ENCODE data around the gene RBP4.

The RBP4 gene

DNA sequence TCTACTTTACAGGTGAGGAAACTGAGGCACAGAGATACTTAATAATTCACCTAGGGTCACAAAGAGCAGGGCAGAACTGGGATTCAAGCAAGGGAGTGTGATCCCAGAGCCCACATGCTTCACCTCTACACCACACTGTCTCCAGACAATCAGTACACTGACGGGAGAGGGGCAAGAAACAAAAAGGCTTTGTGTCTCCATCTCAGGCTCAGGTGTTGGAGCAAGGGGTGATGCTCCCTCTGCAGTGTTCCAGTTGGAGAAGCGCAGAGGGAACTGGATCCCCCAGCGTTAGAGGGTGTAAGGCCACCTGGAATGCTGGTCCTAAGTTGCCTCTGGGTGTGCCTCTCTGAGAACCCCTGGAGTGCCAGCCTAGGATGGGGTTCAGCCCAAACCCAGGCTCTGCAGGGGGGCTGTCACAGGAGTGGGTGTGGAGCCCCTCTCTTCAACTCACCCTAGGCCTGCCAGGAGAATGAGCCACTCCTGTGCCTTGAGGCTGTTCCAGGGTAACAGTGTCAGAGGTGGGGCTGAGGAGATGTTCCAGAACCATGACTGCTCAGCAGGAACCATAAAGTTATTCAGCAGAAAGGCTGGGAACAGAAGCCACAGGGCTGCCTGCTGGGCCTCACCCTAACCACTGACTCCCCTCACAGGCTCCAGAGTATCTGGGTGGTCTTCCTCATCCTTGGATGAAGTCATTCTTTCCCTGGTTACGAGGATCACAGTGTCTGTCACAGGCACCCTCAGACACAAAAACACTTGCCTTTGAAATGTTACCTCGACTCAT is 5.5 kb downstream of the RBP4 start:
- DNase-seq: no peak

DNA sequence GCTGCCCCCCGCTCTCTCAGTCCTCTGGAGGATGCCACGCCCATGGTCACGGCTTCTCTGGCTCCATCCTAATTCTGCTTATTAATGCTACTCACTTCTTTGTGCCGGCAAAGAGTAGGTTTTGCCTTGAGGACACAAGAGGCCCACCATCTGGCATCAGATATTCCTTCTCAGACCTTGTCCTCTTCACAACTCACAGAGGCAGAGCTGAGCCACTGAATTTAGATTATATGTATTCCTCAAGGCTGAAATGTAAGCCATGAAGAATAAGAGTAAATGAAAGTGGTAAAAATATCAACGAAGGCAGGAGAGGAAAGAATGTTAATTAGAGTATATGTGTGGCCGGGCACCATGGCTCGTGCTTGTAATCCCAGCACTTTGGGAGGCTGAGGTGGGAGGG is 6.5 kb downstream of the RBP4 start:
- no peak for DNase-seq

DNA sequence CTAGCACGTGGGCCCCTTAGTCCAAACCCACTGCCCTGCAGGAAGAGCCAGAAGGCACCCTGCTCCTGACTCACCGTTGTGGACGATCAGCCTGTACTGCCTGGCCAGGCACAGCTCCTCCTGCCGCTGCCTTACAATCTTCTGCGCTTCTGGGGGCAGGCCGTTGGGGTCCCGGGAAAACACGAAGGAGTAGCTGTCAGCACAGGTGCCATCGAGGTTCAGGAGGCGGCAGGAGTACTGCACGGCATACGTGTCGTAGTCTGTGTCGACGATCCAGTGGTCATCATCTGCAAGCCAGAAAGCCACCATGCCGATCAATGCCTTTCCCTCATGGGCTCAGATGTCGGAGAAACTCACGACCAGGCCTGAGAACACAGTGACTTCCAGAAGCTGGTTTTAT is 7.3 kb downstream of the RBP4 start:
- no peak for DNase-seq

DNA sequence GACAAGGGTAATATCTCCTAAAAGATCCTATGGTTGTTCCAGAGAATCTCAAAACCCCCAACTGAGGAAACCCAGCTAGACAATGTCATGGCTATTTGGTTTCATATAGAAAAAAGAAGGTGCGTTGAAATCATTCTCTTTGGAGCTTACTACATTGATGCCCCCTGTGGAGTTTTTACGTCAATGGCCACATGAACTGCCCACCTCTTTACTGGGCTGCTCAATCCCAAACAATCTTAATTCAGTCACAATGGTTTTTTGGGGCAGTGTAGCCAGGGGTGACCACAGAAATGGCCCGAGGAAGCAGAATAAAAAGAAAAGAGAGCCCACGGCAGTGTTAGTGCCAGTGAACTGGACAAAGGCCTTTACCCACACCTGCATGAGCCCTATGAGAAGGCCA is 7.8 kb downstream of the RBP4 start:
- no peak for DNase-seq

DNA sequence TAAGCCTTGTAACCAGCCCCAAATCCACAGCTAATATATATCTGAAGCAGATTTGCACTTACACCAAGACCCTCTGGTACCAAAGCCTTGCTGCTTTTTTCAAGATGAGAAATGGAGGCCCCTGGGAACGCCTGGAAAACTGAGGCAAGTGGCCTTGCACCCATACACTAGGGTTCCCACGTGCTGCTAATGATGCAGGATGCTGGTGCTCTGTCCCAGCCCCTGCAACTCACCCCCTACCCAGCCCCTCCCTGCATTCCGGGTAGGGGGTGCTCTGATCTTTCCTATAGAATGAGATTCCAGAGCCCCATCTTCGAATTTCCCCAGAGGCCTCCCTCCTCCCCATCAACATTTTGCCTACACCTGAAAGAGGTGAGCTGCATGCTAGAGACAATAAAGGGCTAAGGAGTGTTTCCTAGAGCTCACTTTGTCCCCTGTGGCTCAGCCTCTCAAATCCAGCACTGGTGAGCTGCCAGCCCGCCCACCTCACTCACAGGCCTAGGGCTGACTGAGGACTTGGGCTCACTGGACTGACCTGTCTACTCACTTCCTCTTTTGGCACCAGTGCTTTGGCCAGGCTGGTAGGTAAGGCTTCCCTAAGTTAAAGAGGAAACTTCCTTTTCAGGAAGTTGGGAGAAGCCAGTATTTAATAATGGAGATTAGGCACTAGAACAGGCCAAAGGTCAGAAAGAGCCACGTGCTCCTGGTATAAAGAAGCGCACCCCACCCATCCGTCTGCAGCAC is 9.8 kb downstream of the RBP4 start:
- DNase-seq: no peak

DNA sequence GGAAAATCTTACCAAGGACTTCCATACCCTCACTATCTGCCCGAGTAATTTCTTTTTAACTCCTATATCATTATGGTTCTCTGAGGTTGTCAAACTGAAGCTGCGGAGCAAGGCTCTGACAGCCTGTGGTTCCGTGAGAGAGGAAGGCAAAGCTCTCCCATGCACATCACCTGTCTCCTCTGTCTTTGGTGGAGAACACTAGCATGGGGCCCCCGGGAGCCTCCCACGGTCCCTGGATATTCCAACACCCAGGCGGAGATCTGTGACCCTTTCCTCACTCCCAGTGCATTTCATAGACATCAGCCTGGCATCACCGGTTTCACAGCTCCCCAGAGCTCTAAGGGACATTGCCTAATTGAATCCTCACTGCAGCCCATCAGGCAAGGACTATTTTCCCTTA is 10.4 kb downstream of the RBP4 start:
- no peak for DNase-seq

DNA sequence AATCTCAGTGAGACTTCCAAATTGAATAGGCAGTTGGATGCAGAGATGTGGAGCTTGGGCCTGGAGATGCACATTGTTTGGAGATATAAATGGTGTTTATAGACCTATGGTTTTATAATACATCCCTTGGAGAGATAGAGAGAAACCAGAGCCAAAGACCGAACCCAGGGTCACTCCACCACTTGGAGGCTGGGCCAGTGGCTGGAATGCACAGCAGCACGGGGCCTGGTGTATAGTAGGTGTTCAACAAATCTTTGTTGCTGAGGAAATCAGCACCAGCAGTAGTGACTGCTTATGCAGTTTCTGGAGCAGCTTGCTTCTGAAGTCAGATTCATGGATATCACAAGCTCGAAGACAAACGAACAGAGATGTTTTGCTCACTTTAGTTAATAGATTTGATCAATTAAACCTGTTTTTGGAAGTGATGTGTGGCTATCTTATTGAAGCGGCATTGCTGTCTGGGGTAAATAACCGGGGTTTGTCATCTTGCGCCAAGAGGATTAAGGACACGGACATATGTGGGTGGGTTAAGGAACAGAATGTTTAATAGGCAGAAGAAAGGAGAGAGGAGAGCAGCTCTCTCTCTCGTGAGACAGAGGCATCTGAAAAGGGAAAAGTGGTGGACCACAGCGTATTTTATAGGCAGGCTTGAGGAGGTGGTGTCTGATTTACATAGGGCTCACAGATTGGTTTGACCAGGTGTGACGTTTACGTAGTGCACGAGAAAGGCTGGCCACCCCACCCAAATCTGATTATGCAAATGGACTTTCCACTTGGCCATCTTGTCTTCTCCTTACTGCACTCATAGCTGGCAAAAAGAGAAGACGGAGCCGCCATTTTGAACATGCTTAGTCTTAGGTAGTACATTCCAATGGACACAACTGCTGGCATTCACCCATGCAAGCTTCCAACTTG is 11.1 kb downstream of the RBP4 start:
- no peak for DNase-seq

DNA sequence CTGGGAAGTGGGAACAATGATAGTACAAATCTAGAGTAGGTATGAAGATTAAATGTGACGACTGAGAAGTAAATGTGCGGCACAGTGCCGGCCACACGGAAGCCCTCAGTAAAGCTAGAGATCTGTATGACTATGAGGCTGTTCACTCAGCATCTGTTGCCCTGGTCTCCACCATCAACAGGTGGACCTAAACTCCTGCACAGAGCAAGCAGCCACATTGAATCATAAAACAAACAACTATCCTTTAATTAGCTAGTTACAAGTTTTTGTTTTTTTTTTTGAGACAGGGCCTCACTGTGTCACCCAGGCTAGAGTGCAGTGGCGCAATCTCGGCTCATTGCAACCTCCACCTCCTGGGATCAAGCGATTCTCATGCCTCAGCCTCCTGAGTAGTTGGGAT is 16.6 kb downstream of the RBP4 start:
- DNase-seq: no peak

DNA sequence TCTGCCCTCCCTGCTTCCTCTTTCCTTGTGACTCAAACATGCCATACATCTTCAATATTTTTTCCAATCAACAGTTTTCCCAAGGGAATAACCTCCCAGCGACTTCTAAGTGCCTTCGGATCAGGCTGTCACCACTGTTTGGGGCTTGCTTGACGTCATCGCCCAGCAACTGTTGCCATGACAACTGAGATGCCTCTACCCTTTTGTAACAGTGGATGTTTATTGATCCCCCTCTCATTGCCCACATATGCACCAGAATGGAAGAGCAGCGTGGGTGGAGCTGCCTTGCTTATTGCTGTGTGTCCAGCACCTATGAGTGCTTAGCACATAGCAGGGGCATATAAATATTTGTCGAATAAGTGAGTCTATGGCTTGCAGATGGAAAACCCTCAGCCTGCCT is 20.2 kb downstream of the RBP4 start:
- no peak for DNase-seq

DNA sequence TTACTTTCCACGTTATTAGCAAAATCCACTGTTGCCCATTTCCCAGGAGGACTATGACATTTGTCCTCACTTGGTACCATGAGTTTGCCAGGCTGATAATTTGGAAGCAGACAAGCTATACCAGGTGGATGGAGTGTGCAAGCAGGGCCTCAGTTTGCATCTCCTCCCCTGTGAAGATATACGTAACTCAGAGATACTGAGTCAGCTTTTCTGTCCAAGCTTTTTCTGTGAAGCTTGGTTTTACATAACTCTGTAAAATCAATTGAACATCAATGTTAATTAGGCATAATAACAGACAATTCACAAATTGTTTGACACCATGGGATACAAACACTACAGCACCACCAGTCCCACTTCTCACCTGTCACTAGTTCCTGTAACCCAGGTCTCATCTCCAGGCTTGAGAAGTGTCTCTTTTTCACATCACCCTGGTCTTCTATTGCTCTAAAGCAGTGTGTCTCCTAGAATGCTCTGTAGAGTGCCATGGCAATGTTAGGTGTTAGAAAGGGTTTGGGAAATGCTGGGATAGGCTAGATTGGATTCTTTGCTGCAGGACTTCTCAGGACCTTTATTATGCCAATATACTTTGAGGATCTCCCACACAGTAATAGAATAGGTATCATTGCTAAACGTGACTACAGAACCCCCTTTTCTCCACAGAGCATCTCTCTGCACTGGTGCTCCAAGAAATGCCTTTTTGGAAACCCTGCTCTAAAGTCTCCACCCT is 20.9 kb downstream of the RBP4 start:
- no peak for DNase-seq

DNA sequence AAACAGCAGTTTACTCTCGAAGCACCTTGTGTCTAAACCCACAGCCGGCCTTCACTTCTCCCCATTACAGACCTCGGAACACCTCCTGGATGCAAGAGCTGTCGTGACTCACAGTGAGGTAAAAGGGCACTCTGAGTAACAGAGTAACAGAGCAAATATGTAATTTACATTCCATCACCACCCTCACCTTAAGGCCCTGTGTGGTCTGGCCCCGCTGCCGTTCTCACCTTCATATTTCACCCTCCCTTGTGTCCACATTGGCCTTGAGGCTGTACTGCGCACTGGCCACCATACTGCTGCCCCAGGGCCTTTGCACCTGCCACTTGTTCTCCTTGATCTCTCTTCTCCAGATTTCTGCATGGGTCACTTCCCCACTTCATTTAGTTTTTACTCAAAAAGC is 21.9 kb downstream of the RBP4 start:
- no peak for DNase-seq

DNA sequence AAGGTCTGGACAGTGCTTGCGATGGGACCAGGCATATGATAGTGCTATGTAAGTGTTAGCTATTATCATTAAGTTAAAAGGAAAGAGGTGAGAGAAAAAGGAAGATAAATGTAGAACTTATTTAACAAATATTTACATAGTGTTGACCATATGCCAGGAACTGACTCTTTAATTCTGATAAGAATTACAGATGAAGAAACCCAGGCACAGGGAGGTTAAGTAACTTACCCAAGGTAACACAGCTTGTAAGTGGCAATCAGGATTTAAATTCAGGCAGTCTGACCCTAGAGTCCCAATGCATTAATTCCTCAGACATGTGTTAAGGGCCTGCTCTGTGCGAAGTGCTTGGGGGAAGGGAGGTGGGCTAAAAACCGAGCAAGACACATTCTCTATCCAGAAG is 23.5 kb downstream of the RBP4 start:
- DNase-seq: no peak

DNA sequence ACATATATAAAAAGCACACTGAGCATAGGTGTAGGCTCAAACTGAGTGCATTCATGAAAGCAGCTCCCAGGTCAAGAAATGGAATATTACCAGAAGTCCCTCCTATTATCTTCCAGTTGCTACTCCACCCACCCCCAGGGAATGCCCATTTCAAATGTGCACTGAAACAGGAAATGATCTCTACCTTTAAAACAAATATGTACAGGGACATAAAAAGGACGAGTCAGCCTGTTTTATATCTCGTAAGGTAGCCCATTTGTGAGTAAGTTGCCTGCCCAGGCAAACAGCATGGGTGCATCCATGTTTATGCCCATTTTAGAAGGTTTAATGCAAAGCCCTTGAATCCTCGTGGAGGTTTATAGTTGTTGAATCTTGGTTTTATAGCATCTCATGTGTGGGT is 24.1 kb downstream of the RBP4 start:
- no peak for DNase-seq

DNA sequence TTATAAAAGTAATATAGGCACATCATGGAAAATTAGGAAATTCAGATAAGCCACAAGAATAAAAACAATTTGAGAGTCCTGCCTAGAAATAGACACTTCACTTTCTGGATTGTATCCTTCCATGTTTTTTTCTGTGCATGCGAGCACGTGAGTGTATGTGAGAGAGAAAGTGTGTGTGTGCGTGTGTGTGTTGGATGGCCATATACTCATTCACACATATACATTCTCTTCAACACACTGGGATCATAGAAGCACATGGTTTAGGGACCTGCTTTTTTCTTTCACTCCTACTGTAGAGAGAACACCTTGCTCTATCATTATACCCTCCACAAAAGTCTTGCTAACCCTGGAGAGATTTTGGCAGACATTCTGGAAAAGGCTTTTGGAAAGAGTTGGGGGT is 27.1 kb downstream of the RBP4 start:
- DNase-seq: no peak

DNA sequence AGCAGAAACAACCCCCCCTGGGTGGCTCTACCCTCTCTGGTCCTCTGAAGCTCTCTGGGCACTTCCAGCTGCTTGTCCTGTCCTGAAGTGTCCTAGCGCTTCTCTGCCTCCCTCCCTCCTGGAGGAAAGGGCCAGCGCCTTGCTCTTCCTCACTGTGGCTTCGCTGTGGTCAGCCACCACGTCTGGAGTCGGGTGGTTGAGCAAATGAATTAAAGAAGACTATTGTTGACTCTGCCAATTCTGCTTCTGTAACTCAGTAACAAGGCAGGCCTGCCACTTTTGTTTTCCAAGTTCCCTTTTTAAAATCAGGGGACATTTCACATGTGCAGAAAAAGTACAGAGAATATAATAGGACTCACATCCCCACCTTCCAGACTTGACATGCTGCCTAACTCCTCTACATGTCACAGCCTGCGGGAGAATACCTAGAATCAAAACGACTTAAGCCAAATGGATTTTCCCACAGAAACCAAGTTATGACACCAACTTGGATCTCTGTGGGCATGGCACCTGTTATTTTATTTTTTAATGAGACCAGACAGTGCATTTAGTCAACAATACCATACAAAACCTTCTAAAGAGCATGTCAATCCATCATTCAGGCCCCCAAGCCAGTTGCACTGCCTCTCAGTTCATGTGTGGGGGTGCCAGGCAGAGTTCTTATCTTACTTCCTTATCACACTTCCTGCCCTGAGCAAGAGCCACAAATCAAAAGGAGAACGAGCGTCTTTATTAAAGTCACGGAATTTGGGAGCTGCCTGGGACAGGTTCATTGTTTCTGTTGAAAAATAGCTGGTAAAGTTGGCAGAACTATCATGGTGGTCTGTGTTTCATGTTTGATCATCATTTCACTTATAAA is 27.8 kb downstream of the RBP4 start:
- no peak for DNase-seq

DNA sequence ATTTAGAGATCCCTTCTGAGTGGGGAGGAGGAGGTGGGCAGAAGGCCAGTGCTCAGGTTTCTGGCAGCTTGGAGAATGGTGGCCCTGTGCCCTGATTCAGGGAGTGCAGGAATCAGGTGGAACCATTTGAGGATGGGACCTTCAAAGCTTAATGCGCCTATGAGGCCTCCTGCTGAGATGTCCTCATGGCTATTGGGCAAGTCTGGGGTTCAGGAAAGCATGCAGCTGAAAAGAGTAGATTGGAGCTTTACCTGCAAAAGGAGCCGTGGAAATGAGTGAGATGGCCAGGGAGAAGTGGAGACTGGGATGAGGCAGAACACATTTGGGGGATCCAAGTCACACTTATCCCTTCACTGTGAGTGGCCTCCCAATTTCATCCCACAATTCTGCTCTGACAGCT is 28.4 kb downstream of the RBP4 start:
- DNase-seq: no peak

DNA sequence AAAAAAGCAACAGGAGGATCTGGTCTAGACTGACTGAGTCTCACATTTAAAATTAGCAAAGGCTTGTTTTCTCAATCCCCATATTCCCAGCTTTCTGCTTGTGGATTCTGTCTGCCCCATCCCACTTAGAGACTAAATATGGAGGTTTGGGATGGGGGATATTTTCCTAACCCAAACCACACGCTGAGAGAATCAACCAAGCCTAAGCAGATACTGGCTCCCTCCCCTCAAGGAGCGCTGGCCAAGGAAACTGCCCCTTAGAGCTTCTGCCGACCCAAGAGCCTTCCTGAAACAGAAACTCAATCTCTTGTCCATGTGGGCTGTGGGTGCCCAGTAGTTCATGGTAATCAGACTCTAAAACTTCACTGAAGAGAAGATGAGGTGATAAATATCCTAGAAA is 30.7 kb downstream of the RBP4 start:
- DNase-seq: no peak

DNA sequence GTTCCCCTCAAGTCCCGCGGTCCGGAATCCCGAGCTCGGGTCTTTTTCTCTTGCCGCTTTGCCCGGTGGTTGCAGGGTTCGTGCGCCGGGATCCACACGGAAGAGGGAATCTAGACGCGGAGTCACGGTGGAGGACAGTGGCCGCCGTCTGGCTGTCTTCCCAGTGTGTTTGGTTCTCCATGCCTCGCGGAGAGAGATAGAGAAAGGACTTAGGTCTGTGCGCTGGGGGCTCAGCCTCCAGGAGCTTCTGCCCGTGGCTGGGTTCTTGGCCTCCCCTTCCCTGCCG is 33.0 kb downstream of the RBP4 start:
- DNase-seq: no peak

DNA sequence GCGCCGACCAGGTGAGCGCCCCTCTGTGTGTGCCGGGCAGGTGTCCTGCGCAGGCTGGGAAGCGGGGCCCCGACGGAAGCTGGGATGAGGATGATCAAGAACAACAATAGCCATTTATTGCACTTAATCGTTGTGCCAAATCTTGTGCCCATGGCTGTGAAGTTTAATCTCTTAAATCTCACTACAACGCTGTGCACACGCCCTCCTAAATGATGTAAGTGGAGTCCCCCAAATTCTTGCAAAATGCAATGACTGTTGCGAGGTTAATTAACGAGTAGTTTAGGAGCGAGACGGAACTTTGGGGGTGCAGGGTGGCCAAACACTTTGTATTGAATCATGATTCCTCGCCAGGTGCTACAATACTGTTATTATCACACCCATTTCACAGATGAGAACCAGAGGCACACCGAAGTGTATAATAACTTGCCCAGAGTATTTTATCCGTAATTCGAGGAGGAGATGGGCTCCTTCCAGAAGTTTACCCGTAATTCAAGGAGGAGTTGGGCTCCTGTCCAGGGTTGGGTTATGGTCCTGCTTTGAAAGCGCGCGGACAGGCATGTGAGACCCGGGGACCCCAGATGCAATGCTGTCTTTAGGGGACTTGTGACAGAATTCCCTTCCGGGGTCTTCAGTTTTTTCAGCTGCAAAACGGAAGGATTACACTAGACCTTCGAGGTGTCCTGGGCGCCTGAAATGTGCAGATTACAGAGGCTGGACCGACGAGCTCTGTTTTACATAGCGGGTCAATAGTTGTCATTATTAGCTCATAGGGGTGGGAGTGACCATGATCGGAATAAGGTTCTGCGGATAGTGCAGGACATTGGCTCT is 33.5 kb downstream of the RBP4 start:
- no peak for DNase-seq

DNA sequence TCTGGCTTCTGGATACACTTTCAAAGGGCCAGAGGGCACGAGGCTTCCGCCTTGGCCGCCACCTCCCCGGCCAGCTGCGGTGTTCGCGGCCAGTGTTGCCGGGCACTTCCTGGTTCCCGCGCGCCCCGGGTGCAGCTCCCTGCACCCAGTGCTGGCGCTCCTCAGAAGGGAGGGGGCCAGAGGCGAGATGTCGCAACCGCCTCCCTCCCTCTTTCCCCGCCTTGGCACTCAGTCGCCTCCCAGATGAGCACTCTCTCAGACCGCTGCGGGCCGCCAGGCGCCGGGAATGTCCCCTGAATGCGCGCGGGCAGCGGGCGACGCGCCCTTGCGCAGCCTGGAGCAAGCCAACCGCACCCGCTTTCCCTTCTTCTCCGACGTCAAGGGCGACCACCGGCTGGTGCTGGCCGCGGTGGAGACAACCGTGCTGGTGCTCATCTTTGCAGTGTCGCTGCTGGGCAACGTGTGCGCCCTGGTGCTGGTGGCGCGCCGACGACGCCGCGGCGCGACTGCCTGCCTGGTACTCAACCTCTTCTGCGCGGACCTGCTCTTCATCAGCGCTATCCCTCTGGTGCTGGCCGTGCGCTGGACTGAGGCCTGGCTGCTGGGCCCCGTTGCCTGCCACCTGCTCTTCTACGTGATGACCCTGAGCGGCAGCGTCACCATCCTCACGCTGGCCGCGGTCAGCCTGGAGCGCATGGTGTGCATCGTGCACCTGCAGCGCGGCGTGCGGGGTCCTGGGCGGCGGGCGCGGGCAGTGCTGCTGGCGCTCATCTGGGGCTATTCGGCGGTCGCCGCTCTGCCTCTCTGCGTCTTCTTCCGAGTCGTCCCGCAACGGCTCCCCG is 34.4 kb downstream of the RBP4 start, which contains the start of gene FFAR4:
TSS of gene FFAR4 (plus strand) at position 231 of the 842 bp plus-strand sequence. CDS start at position 287, 56 bp downstream.
- no peak for DNase-seq
